ENCODE measurements around the gene ACKR2. TPM values are rescaled to one million over a fixed set of nuclear protein-coding genes. Genes with fewer than 3 reads are reported as not detected.

Gene ACKR2
- total and polyA plus RNA-seq, 2 of the 13 experiments (the other 11 are each of a cell fraction or from before 2014, with no cell fraction given): 1.1 to 1.9 TPM

DNA sequence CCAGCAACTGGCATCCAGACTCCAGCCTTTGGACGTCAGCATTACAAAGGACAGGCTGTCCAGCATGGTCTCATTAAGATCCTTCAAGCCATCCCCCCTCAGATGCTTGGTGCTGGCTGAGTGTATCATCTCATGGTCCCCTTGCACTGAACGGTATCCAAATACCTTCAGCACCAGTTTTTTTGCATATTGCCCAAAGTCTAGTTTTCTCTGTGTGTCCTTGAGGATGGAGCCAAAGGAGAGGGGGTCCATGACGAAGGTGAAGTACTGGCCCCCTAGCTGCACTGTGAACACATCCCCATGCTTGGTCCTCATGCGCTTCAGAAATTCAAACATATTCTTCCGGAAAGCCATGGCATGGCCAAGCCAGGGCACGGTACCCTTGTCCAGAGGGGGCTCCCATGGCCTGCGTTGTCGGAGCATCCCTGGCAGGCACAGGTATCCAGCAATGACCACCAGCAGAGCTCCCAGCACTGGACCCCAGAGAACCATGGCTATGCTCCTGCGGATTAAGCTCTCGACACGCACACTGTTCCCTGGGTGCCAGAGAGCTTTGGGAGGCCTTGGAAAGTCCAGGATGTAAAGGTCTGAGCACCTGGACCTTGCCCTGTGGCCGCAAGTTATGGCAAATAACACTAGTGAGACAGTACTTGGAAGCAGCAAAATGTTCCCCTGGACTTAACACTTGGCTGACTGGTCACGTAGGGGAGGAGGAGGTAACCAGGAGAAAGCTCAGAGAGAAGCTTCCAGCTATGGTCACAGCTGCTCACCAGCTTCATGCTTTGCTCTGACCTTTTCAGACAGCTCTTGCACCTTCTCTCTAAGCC lies 66.3 kb downstream of the ACKR2 start, which contains the start of gene CYP8B1 (continued):
- TF ChIP-seq, protein P1, sequence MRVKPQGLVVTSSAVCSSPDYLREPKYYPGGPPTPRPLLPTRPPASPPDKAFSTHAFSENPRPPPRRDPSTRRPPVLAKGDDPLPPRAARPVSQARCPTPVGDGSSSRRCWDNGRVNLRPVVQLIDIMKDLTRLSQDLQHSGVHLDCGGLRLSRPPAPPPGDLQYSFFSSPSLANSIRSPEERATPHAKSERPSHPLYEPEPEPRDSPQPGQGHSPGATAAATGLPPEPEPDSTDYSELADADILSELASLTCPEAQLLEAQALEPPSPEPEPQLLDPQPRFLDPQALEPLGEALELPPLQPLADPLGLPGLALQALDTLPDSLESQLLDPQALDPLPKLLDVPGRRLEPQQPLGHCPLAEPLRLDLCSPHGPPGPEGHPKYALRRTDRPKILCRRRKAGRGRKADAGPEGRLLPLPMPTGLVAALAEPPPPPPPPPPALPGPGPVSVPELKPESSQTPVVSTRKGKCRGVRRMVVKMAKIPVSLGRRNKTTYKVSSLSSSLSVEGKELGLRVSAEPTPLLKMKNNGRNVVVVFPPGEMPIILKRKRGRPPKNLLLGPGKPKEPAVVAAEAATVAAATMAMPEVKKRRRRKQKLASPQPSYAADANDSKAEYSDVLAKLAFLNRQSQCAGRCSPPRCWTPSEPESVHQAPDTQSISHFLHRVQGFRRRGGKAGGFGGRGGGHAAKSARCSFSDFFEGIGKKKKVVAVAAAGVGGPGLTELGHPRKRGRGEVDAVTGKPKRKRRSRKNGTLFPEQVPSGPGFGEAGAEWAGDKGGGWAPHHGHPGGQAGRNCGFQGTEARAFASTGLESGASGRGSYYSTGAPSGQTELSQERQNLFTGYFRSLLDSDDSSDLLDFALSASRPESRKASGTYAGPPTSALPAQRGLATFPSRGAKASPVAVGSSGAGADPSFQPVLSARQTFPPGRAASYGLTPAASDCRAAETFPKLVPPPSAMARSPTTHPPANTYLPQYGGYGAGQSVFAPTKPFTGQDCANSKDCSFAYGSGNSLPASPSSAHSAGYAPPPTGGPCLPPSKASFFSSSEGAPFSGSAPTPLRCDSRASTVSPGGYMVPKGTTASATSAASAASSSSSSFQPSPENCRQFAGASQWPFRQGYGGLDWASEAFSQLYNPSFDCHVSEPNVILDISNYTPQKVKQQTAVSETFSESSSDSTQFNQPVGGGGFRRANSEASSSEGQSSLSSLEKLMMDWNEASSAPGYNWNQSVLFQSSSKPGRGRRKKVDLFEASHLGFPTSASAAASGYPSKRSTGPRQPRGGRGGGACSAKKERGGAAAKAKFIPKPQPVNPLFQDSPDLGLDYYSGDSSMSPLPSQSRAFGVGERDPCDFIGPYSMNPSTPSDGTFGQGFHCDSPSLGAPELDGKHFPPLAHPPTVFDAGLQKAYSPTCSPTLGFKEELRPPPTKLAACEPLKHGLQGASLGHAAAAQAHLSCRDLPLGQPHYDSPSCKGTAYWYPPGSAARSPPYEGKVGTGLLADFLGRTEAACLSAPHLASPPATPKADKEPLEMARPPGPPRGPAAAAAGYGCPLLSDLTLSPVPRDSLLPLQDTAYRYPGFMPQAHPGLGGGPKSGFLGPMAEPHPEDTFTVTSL (CRISPR knock-in tag; IDR thresholded peaks at IDR 0.05; ENCODE audit: borderline replicate concordance): peak; percentile 73; the same call in 1 of the 2 replicates
- TF ChIP-seq, protein P2, sequence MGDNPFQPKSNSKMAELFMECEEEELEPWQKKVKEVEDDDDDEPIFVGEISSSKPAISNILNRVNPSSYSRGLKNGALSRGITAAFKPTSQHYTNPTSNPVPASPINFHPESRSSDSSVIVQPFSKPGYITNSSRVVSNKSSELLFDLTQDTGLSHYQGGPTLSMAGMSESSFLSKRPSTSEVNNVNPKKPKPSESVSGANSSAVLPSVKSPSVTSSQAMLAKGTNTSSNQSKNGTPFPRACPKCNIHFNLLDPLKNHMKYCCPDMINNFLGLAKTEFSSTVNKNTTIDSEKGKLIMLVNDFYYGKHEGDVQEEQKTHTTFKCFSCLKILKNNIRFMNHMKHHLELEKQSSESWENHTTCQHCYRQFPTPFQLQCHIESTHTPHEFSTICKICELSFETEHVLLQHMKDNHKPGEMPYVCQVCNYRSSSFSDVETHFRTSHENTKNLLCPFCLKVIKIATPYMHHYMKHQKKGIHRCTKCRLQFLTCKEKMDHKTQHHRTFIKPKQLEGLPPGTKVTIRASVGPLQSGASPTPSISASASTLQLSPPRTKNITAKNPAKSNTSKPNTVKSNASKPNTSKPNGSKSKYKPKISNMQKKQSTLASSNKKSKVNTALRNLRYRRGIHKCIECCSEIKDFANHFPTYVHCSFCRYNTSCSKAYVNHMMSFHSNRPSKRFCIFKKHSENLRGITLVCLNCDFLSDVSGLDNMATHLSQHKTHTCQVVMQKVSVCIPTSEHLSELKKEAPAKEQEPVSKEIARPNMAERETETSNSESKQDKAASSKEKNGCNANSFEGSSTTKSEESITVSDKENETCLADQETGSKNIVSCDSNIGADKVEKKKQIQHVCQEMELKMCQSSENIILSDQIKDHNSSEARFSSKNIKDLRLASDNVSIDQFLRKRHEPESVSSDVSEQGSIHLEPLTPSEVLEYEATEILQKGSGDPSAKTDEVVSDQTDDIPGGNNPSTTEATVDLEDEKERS (CRISPR knock-in tag; IDR thresholded peaks at IDR 0.05): peak; percentile 77; the same call in 1 of the 2 replicates
- TF ChIP-seq SOX13 (IDR thresholded peaks at IDR 0.05) (no peak), SOX13 (CRISPR knock-in tag; conservative IDR thresholded peaks at IDR 0.05 in 1 of 2, IDR thresholded peaks at IDR 0.05 in 1 of 2) (peak in 1 of 2 experiments; percentile 76; a peak in 1 of 4 replicates), ZNF562 (CRISPR knock-in tag; IDR thresholded peaks at IDR 0.05; ENCODE audit: borderline replicate concordance) (no peak), TAF15 (IDR thresholded peaks at IDR 0.05; ENCODE audit: low read depth, low read length, poor library complexity, severe bottlenecking) (no peak), GPN1 (CRISPR knock-in tag; IDR thresholded peaks at IDR 0.05; ENCODE audit: borderline replicate concordance) (no peak), STAT5B (CRISPR knock-in tag; IDR thresholded peaks at IDR 0.05) (peak; percentile 34; the same call in 1 of the 2 replicates), ZNF468 (CRISPR knock-in tag; IDR thresholded peaks at IDR 0.05) (no peak), TEAD3 (CRISPR knock-in tag; optimal IDR thresholded peaks at IDR 0.05; ENCODE audit: borderline replicate concordance) (peak; percentile 83), ZBTB1 (CRISPR knock-in tag; IDR thresholded peaks at IDR 0.05; ENCODE audit: borderline replicate concordance) (no peak)
- TF ChIP-seq, protein P3, sequence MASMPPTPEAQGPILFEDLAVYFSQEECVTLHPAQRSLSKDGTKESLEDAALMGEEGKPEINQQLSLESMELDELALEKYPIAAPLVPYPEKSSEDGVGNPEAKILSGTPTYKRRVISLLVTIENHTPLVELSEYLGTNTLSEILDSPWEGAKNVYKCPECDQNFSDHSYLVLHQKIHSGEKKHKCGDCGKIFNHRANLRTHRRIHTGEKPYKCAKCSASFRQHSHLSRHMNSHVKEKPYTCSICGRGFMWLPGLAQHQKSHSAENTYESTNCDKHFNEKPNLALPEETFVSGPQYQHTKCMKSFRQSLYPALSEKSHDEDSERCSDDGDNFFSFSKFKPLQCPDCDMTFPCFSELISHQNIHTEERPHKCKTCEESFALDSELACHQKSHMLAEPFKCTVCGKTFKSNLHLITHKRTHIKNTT (CRISPR knock-in tag; IDR thresholded peaks at IDR 0.05): no peak
- TF ChIP-seq, protein P4, sequence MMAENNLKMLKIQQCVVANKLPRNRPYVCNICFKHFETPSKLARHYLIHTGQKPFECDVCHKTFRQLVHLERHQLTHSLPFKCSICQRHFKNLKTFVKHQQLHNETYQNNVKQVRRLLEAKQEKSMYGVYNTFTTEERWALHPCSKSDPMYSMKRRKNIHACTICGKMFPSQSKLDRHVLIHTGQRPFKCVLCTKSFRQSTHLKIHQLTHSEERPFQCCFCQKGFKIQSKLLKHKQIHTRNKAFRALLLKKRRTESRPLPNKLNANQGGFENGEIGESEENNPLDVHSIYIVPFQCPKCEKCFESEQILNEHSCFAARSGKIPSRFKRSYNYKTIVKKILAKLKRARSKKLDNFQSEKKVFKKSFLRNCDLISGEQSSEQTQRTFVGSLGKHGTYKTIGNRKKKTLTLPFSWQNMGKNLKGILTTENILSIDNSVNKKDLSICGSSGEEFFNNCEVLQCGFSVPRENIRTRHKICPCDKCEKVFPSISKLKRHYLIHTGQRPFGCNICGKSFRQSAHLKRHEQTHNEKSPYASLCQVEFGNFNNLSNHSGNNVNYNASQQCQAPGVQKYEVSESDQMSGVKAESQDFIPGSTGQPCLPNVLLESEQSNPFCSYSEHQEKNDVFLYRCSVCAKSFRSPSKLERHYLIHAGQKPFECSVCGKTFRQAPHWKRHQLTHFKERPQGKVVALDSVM (CRISPR knock-in tag; IDR thresholded peaks at IDR 0.05): no peak
